ENCODE measurements around the gene PTPRG.

- TF ChIP-seq, protein P1, sequence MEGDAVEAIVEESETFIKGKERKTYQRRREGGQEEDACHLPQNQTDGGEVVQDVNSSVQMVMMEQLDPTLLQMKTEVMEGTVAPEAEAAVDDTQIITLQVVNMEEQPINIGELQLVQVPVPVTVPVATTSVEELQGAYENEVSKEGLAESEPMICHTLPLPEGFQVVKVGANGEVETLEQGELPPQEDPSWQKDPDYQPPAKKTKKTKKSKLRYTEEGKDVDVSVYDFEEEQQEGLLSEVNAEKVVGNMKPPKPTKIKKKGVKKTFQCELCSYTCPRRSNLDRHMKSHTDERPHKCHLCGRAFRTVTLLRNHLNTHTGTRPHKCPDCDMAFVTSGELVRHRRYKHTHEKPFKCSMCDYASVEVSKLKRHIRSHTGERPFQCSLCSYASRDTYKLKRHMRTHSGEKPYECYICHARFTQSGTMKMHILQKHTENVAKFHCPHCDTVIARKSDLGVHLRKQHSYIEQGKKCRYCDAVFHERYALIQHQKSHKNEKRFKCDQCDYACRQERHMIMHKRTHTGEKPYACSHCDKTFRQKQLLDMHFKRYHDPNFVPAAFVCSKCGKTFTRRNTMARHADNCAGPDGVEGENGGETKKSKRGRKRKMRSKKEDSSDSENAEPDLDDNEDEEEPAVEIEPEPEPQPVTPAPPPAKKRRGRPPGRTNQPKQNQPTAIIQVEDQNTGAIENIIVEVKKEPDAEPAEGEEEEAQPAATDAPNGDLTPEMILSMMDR (IDR thresholded peaks at IDR 0.05), result no peak
- no peak for TF ChIP-seq POLR2A (IDR thresholded peaks at IDR 0.05)
These were observed 694.4 kb downstream of the PTPRG start for GRCh38 chr3:62255758-62256157.

All from suprapubic skin (tissue), 3 donors.